Activated T-helper 17 cell treated with anti-CD3 and anti-CD28 coated beads, Interleukin-2, amount 50 U/mL, for 72 hours (primary cell): Measurements from ENCODE around the gene PRPF40B. TPM values are rescaled to one million over a fixed set of nuclear protein-coding genes. Genes with fewer than 3 reads are reported as not detected.

Experiments used
- ATAC-seq: fragments of 150-1000 bp; cut with Tn5 transposase; replicated peaks from 2 replicates; pipeline ENCODE4 v1.10.0; 2021; ENCODE audit warnings: mild to moderate bottlenecking, moderate library complexity
- H3K27ac Mint-ChIP-seq: one replicate; pipeline ENCODE4 v1.8.0; 2022; ENCODE audit warnings: mixed read lengths
- H3K27me3 Mint-ChIP-seq: one replicate; pipeline ENCODE4 v1.8.0; 2022; ENCODE audit warnings: mixed read lengths
- H3K36me3 Mint-ChIP-seq: one replicate; pipeline ENCODE4 v1.8.0; 2022; ENCODE audit warnings: low read depth, mild to moderate bottlenecking, mixed read lengths
- H3K4me1 Mint-ChIP-seq: one replicate; pipeline ENCODE4 v1.8.0; 2022; ENCODE audit warnings: mixed read lengths
- H3K4me3 Mint-ChIP-seq: one replicate; pipeline ENCODE4 v1.8.0; 2022; ENCODE audit warnings: mild to moderate bottlenecking, mixed read lengths
- H3K9me3 Mint-ChIP-seq: one replicate; pipeline ENCODE4 v1.8.0; 2022; ENCODE audit warnings: mixed read lengths
- total RNA-seq, 2 donors: library from RNA; stranded (reverse); gene quantifications; one replicate each; pipeline ENCODE4 v1.2.3, GENCODE V29; 2022

The PRPF40B gene
- total RNA-seq, 2 donors from 2014 or later = 7.7 to 8.2 TPM

DNA sequence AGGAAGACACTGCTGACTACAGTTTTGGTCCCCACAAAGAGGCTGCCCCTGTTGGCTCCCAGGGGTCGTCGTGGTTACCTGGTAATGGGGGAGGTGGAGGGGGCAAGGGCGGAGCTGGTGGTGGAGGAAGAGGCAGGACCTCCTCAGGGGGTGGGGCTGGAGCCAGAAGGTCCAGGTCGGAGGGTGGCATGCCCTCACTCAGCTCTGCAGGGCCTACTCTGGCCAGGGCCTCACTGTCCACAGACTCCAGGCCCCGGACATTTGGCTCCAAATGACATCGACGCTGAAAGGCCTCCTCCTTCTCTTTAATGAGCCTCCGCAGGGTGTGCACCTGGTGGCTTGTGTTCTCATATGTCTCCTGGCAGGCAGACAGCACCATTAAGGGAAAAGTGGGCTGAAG lies 28.5 kb downstream of the PRPF40B start:
- no peaks in the 10 kb centered on the region for H3K27me3 Mint-ChIP-seq
- peak overlapping the region; percentile 32 for H3K27ac Mint-ChIP-seq
- H3K36me3 Mint-ChIP-seq = peaks cover 90% of the 10 kb centered on the region
- H3K9me3 Mint-ChIP-seq = no peaks in the 10 kb centered on the region
- ATAC-seq = no peak
- peaks cover 12% of the 10 kb centered on the region for H3K4me1 Mint-ChIP-seq
- no peak overlapping the region for H3K4me3 Mint-ChIP-seq

DNA sequence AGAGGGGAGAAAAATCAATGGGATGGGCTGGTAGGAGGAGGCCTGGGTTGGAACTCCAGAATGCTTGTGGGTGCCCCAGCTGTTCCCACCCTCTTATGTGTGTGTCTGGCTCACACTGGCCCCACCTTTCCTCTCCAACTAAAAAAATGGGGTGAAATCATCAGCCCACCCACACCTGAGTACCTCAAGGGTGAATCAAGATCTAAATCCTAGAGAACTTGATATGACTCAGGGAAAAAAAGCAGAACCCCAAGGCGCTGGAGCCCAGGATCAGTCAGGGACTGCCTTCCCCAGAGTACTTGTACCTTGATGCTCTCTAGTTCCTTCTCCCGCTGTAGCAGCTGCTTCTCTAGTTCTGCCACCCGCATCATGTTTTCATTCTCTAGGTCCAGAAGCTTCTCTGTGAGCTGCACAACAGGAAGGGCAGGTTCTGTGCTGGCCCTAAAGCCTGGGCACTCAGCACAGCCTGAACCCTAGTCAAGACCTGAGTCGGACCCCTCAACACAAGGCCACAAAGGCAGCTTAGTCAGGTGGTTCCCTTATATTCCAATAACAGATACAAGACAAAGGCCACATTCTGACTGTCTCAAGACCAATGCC lies 29.7 kb downstream of the PRPF40B start:
- Mint-ChIP-seq H3K4me1 (peaks cover 18% of the 10 kb centered on the region), H3K9me3 (no peaks in the 10 kb centered on the region), H3K27me3 (no peaks in the 10 kb centered on the region), H3K4me3 (no peak overlapping the region), H3K36me3 (peaks cover 86% of the 10 kb centered on the region), H3K27ac (peak overlapping the region; percentile 44)
- no peak for ATAC-seq

DNA sequence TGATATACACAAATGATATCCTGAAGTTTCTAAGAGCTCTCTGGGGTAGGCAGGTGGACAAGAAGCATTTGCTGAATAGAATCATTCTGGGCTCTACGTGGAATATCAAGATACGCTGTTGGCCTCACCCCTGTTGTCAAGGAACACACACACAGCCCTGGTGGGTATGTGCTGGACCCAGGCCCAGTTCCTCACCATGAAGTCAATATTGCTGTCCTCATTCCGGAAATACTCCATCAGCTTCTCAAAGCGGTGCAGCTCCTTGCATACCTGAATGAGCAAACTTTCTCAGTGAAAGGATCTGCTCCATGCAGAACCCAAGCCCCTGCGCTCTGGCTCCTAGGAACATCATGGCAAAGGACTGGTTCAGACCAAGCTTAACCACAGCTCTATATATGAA lies 31.4 kb downstream of the PRPF40B start:
- Mint-ChIP-seq H3K4me3 (no peak overlapping the region), H3K9me3 (no peaks in the 10 kb centered on the region), H3K36me3 (peaks cover 82% of the 10 kb centered on the region), H3K27me3 (no peaks in the 10 kb centered on the region), H3K27ac (peak overlapping the region; percentile 13), H3K4me1 (peaks cover 12% of the 10 kb centered on the region)
- no peak for ATAC-seq

DNA sequence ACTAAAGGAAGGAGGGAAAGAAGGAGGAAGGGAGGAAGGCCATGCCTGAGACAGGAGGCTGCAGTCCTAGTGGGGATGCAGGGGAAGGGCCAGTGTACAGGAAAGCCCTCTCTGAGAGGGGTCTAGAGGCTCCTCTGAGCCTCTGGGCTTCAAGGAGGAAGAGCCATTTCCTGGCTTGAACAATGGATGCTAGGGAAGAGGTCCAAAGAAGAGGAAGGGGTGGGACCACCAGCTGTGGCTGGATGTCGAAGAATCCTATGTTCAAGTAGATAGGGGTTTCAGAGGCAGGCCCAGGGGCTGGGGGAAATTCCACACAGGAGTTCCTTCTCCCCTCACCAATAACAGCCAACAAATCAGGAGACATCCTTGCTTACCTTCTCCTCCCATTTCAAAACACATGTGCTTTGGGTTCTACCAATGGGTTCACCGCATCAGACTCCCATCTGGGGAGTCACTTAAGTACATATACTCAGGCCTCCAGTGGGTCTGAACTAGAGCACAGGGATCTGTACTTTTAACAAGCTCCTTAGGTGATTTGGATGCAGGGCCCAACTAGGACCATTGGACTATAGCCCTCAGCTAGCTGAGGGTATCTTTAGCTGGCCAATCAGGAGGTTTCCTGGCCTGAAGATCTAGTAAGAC lies 32.4 kb downstream of the PRPF40B start:
- no peak for ATAC-seq

DNA sequence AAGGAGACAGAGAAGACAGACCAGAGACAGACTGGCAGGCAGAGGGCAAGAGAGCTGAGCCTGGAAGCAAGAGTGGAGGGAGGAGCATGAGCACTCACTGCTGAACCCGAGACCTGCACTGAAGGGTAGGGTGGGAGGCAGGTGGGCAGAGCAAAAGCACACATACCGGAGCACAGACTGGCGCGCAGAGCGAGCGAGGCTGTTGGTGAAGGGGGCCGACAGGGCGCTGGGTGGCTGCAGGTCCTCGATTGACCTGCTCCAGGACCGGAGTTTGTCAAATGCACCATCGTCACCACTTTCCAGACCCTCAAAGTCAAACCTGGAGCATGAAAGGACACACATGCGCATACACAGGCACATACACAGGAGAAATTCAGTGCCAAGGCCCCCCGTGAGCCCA lies 34.9 kb downstream of the PRPF40B start:
- Mint-ChIP-seq H3K9me3 (no peaks in the 10 kb centered on the region), H3K36me3 (peaks cover 77% of the 10 kb centered on the region), H3K27ac (no peak overlapping the region), H3K27me3 (no peaks in the 10 kb centered on the region), H3K4me3 (no peak overlapping the region), H3K4me1 (peaks cover 42% of the 10 kb centered on the region)
- ATAC-seq = no peak

More for the DNA sequence above, 32.4 kb downstream of the PRPF40B start:
- H3K4me3 Mint-ChIP-seq = no peak overlapping the region
- peaks cover 16% of the 10 kb centered on the region for H3K4me1 Mint-ChIP-seq
- H3K36me3 Mint-ChIP-seq = peaks cover 80% of the 10 kb centered on the region
- no peaks in the 10 kb centered on the region for H3K27me3 Mint-ChIP-seq
- no peaks in the 10 kb centered on the region for H3K9me3 Mint-ChIP-seq
- H3K27ac Mint-ChIP-seq = peak overlapping the region; percentile 72

DNA sequence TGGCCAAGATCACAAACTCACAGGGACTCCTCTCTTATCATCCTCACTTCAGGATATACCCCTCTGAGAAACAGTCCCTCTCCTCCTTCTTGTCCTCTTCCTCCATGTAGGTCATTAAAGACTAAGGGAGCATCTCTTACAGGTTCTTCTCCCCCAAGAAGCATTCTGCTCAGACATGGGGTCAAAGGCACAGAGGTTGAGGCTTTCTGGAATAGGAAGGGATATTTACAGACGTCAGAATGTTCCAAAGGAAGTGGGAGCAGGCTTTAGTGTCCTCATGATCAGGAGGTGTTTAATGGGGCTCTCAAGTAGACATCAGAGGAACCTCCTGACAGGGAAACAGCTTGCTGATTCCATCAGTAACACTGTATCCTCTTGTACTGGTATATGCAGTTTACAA lies 36.4 kb downstream of the PRPF40B start:
- Mint-ChIP-seq H3K4me1 (peaks cover 47% of the 10 kb centered on the region), H3K9me3 (no peaks in the 10 kb centered on the region), H3K27ac (no peak overlapping the region), H3K4me3 (no peak overlapping the region), H3K27me3 (no peaks in the 10 kb centered on the region), H3K36me3 (peaks cover 62% of the 10 kb centered on the region)
- no peak for ATAC-seq

DNA sequence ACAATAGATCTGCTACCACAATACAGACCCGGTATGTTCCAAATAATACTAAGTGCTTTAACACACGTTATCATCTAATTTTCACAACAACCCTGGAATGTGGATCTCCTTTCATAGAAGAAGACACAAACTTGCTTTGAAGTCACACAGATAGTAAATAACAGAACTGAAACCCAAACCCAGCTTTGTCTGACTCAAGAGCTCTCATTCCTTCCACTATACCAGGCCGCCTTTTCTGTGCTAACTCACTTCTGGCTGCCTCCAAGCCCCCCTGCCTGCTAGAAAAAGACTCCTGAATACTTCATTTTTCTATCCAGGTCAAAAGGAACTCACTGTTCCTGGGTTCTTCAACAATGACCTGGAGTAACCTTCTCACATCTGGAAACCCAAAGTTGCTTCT lies 37.8 kb downstream of the PRPF40B start:
- H3K4me1 Mint-ChIP-seq = peaks cover 52% of the 10 kb centered on the region
- peak overlapping the region; percentile 78 for H3K4me3 Mint-ChIP-seq
- H3K27me3 Mint-ChIP-seq = no peaks in the 10 kb centered on the region
- ATAC-seq = peak; percentile 82
- H3K27ac Mint-ChIP-seq = peak overlapping the region; percentile 93
- no peaks in the 10 kb centered on the region for H3K9me3 Mint-ChIP-seq
- peaks cover 51% of the 10 kb centered on the region for H3K36me3 Mint-ChIP-seq

DNA sequence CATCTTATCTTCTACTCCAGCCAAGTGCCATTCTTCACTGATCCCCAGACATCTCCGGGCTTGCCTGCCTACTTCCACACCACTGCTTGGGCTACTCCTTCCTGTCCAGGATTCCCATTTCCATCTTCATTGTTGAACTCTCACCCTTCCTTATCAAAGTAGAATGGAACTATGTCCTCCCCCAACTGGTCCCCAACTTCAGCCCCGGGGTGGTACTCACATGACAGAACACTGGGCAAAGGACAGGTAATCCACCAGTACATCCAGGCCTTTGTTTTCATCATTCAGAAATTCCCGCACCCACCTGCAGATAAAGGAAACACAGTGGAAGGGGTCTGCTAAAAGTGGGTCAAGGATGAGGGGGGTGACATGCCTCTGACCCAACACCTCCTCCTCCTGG lies 38.4 kb downstream of the PRPF40B start:
- H3K27ac Mint-ChIP-seq = peak overlapping the region; percentile 93
- H3K4me1 Mint-ChIP-seq = peaks cover 49% of the 10 kb centered on the region
- no peak for ATAC-seq
- no peaks in the 10 kb centered on the region for H3K9me3 Mint-ChIP-seq
- H3K36me3 Mint-ChIP-seq = peaks cover 45% of the 10 kb centered on the region
- H3K4me3 Mint-ChIP-seq = peak overlapping the region; percentile 78
- no peaks in the 10 kb centered on the region for H3K27me3 Mint-ChIP-seq

DNA sequence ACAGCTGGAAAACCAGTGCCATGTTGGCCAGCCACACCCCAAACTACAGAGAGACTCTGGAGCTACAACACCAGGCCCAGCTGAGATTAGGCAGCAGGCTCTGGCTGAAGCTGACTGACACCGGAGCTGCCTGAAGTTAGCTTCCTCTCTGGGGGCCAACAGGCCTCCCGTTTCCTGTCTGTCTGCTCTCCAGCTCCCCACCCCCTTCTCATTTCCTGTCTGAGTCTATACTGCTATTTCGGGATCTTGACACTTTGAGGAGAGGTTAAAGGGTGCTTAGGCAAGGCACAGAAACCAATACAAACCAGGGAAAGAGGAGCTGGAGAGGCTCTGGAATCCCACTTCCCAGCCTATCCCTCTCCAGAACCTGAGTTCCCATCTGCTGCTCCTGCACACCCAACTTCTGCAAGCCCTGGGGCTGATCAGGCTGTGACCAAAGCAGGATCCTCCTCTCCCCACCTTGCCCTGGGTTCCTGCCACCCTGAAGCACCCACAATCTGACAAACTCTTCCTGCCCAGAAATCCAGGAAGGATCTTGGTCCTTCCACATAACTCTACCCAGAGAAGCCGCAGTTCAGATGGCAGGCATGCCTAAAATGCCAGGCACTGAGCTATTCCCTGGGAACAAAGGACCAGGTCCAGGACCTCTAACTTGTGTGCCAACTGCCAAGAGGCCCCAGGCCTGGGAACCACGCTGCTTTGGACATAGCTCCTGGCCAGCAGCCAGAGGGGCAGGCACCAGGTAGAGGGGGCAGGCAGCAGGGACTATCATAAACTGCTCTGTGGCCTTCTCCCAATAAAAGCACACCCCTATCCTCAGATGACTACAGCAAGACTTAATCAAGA lies 39.9 kb downstream of the PRPF40B start:
- H3K27me3 Mint-ChIP-seq = no peaks in the 10 kb centered on the region
- no peaks in the 10 kb centered on the region for H3K9me3 Mint-ChIP-seq
- peak; percentile 79 for ATAC-seq

DNA sequence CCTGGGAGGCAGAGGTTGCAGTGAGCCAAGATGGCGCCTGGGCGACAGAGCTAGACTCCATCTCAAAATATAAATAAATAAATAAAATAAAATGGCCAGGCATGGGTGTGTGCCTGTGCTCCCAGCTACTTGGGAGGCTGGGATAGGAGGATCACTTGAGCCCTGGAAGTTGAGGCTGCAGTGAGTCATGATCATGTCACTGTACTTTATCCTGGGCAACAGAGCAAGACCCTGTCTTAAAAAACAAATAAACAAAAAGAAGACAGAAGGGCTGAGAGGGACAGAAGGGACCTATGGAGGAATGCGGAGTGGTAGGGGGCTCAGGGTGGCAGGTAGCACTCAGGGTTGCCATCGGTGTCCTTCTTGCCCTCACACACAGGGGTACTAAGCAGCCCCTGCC lies 40.8 kb downstream of the PRPF40B start:
- Mint-ChIP-seq H3K27ac (peak overlapping the region; percentile 93), H3K27me3 (no peaks in the 10 kb centered on the region), H3K4me1 (peaks cover 60% of the 10 kb centered on the region), H3K4me3 (peak overlapping the region; percentile 78), H3K36me3 (peaks cover 26% of the 10 kb centered on the region), H3K9me3 (no peaks in the 10 kb centered on the region)
- ATAC-seq = no peak

More for the DNA sequence above, 39.9 kb downstream of the PRPF40B start:
- Mint-ChIP-seq H3K27ac (peak overlapping the region; percentile 93), H3K36me3 (peaks cover 35% of the 10 kb centered on the region), H3K4me3 (peak overlapping the region; percentile 78), H3K4me1 (peaks cover 57% of the 10 kb centered on the region)

DNA sequence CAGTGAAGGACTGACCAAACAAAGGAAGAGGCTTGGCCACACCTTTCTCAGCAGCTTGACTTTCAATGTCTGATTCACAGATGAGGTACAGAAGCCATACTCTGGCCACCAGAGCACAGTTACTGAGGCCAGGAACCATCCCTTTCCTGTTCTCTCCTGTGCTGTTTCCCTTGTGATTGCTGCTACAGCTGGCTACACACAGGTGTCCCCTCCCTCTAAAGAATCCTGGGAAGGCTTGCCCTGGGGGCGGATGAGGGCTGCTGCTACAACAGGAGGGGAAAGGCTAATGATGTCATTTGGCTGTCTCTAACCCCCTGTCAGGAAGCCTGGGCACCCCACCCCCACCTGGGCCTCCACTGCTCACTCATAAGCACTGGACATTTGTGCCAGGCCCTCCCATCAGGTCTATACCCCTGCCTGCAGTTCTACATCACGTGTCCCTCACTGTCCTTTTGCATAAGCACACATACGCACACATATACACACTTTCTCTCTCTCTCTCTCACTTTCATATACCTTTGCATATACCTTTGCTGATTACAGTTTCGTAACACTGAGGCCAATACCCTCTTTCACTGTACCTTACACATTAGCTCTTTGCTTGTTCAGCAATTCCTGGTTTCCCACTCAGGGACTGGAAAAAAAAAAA lies 41.4 kb downstream of the PRPF40B start:
- no peaks in the 10 kb centered on the region for H3K9me3 Mint-ChIP-seq
- peak overlapping the region; percentile 14 for H3K4me3 Mint-ChIP-seq
- peak overlapping the region; percentile 93 for H3K27ac Mint-ChIP-seq
- peaks cover 60% of the 10 kb centered on the region for H3K4me1 Mint-ChIP-seq
- H3K36me3 Mint-ChIP-seq = peaks cover 24% of the 10 kb centered on the region
- no peaks in the 10 kb centered on the region for H3K27me3 Mint-ChIP-seq
- no peak for ATAC-seq

DNA sequence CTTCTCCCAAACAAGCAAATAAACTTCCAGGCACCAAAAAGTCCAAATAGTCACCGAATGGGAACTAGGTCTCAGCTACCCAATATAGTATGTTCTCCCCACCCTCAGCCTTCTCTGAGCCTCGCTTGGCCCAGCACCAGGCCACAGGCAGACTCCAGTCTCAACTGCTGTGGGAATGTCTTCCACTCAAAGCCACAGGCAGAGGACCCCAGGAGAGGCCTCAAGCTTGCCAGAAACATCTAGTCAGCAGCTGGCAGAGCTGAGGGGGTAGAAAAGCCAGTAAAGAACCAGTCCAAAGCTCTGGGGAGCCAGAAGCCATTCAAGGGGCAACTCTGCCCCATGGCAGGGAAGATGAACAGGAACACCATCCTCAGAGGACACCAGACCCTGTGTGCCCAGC lies 42.0 kb downstream of the PRPF40B start:
- H3K27me3 Mint-ChIP-seq = no peaks in the 10 kb centered on the region
- peak overlapping the region; percentile 93 for H3K27ac Mint-ChIP-seq
- peak overlapping the region; percentile 14 for H3K4me3 Mint-ChIP-seq
- H3K9me3 Mint-ChIP-seq = no peaks in the 10 kb centered on the region
- peaks cover 65% of the 10 kb centered on the region for H3K4me1 Mint-ChIP-seq
- no peak for ATAC-seq
- peaks cover 17% of the 10 kb centered on the region for H3K36me3 Mint-ChIP-seq

DNA sequence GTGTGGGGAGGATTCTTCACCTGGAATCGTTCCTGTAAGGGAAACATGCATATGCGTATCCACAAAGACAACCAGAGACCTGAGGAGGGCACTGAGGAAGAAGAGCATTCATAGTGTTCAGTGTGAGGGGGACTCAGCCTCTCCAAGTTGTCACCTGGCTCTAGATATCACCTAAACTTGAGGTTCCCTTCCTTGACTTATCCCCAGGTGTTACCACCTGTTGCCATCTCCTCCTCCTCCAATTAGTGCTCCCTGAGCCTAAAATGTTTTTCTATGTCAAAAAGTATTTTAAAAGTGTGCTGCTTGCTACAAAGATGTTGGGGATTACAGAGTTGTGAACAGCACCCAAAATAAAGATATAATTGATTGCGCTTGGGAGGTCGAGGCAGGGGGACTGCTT lies 42.8 kb downstream of the PRPF40B start:
- Mint-ChIP-seq H3K4me3 (no peak overlapping the region), H3K36me3 (peaks cover 11% of the 10 kb centered on the region), H3K27me3 (no peaks in the 10 kb centered on the region), H3K9me3 (no peaks in the 10 kb centered on the region), H3K27ac (no peak overlapping the region), H3K4me1 (peaks cover 65% of the 10 kb centered on the region)
- ATAC-seq = no peak

DNA sequence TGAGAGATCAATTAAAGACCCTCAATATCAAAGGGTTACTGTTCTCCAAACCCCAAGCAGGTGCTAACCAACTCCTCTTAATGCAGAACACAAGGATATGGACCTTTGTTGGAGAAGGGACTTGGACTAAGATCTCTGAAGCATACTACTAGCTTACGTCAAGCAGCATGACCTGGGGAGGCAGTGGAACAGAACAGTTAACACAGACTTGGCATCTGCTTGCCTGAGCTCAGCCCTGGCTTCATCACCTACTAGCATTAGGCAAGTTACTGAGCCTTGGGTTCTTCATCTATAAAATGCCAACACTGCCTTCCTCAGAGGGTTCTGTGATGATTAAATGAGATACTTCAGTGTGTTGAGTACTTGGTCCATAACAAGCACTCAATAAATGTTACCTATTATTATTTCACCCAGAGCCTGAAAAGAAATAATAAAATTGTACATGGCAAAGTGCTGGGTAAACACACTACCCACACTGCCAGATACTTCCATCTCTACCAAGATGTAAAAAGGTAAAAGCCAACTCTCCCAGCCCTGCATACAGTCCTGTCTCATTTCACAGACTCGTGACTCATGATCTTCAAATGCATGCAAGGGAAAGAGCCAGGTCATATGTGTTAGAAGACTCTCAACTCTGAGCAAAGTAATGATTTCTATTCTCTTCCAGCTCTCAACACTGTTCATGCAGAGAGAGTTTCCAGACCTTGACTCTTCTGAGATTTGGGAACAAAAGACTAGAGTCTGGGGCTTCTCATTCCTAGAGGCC lies 44.1 kb downstream of the PRPF40B start:
- Mint-ChIP-seq H3K27me3 (no peaks in the 10 kb centered on the region), H3K36me3 (no peaks in the 10 kb centered on the region), H3K4me3 (peak overlapping the region; percentile 47), H3K27ac (peak overlapping the region; percentile 74), H3K9me3 (no peaks in the 10 kb centered on the region), H3K4me1 (peaks cover 59% of the 10 kb centered on the region)
- peak; percentile 70 for ATAC-seq
